Central memory CD4-positive, alpha-beta T cell (primary cell): ENCODE results near the gene DGKZ.

Experiments
- DNase-seq: peaks from one replicate; pipeline ENCODE4 v3.0.0; 2022

The DGKZ gene

GRCh38 chr11:46345881-46346484 lies 1.3 kb upstream of the DGKZ start:
- no peak for DNase-seq

GRCh38 chr11:46347637-46348311 lies 511 bp downstream of the DGKZ start:
- DNase-seq = no peak

DNA sequence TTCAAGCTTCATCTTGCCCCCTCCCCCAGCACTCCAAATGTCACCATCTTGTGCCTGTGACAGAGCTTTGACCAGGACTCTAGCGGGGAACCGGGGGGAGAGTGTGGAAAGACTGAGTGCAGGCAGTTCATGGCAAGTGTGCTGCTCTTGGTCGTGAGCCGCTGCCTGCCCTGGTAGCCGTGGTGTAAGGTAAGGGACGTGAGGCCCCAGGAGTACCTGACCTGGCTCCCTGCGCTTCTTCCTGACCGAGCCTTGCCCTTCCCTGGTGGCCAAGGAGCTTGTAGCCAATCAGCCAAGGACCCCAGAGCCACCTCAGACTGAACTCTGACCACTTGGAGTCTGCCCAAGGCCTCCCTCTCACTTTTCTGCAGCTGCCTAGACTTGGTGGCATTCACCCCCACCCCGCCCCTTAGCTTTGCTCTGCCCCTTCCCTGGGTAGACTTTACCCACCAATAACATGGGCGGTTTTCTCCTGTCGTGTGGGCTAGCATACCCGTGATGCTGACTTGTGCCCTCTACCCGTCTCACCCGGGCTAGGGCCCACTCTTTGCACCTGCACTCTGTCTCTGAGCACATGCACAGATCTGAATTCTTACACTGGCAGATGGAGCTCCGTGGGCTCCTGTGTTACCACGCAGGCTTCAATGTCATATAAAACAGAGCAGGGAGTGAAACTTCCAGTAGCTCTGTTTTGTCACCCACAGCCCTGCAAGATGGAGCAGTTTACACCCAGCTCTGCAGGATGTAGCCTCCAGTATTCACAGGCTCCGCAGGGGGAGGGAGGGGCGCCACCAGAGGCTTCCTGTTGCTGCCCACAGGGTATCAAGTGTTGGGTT lies 1.5 kb downstream of the DGKZ start:
- DNase-seq = peak; percentile 57

DNA sequence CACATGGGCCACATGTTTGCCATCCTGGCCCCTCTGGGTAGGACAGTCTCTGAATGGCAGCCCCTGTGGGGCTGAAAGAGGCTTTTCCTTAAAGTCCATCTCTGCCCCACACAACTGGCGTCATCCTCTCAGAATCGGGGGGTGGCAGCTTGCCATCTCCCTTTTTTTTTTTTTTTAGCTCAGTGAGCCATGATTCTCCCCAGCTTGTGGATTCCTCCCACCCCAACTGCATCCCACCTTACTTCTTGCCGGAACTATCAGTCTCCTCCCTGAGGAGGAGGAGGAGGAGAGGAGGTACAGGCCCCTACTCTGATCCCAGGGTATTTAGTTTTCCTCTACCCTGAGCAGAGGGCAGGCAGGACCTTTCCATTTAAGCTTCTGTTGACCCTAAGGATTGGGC lies 3.4 kb downstream of the DGKZ start:
- no peak for DNase-seq

- DNase-seq = no peak
These were observed 3.9 kb downstream of the DGKZ start for GRCh38 chr11:46351148-46351547.

- DNase-seq = no peak
These were observed 4.3 kb downstream of the DGKZ start for GRCh38 chr11:46351606-46352005.

DNA sequence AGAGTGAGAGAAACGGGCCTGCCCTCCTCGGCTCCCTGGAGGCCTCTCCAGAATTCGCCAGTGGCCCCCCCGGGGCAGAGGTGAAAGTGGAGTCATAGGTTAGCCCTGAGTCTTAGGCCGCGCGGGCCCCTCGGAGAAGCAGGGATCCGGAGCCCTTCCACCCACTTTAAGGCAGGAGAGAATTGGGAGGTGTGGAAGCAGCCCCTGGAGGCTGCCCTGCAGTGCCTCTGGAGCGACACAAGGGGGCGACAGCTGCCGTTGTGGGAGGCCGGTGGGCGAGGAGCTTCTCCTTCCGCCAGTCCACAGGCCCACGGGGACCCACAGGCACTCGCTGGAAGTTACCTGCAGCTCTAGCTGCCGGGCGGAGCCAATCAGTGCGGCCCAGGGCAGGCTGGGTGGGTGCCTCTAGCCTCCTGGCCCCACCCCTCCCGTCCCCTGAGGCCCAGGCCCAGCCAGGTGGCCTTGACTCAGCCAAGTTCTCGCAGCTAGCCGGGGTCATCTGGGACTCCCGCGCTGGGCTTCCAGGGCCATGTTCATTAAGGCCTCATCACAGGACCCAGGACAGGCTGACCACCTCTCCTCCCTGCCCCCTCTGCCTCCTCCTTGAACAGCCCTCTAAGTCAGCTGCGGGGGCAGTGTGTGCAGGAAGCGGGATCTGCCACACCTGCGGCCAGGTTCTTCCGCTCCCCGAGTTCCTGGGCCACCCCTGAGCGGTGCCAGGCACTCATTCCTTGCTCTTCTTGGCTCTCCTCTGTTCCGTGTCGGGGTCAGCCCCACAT lies 5.0 kb downstream of the DGKZ start:
- peak; percentile 79 for DNase-seq

DNA sequence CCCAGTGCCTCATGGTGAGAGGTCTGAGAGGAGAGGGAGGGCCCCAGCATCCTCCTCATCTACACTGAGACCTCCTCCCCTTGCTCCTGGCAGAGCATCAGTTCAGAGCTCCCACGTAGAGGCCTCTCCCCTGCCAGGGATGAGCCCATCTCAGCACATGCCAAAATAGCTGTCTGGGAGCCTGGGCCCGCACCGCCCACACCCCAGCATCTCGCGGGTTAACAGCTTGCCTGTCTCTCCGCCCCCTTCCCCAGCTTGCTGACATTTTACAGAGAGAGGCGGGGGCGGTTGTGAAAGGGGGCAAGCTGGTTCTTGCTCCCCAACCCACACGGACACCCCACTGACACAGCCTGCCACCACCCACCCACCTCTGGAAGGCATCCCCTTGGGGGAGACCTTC lies 6.4 kb downstream of the DGKZ start:
- no peak for DNase-seq

GRCh38 chr11:46356924-46357482 lies 9.7 kb downstream of the DGKZ start:
- no peak for DNase-seq

DNA sequence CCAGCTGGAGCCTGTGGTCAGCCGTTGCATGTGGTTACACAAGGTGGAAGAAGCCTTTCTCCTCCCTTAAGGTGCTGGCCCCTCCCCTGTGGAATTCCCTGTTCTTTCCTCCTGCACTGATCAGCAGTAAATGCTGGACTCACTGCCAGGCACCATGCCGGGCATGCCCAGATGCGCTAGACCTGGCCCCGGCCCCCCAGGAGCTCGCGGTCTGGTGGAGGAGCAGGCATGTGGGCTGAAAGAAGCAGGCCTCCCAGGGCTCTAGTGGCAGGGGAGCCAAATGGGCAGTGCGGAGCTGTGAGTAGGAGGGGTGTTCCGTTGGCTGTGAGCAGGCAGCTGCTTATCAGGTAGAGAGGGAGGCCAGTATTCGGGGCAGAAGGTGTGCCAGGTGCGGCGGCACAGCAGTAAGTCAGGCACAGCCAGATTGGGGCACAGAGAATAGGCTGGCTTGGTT lies 10.2 kb downstream of the DGKZ start:
- no peak for DNase-seq

- no peak for DNase-seq
These were observed 12.7 kb downstream of the DGKZ start for GRCh38 chr11:46359953-46360352.

GRCh38 chr11:46360878-46361277 lies 13.6 kb downstream of the DGKZ start:
- DNase-seq = no peak

GRCh38 chr11:46361283-46362155 lies 14.3 kb downstream of the DGKZ start:
- peak; percentile 62 for DNase-seq

DNA sequence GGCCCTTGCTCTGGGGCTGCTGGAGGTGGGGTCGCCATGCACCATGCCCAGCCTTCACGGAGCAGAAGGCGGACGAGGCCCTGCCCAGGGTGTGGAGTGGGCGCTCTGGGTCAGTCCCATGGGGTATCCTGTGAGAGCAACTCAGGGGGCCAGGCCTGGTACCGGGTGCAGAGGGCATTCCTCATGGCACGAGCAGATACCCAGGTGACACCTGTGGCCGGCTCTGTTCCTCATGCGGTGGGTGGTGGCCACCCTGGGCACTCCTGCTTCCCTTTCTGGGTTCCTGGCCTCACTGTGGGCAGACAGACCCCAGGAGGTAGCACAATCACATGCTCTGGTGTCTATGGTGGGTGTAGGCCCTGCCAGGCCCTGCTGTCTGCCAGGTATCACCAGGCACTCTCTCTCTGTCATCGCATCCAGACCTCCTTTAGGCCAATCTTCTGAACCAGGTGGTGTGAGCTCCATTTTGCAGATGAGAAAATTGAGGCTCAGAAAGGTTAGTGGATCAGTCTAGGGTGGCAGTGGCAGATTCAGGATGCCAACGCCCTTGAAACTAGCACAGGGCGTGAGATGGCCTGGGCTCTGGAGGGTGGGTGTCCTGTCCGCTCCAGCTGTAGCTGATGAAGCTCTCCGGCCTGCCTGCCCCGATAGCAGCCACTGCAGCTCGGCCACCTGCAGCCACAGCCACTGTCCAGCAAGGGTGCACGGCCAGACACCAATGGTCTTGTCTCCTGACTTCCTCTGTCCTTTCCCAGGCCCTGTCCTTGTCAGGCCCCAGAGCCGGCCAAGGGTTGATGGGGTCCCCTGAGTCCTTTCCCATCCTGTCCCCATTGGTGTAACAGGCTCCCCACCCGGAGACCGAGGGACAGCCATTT lies 15.1 kb downstream of the DGKZ start:
- no peak for DNase-seq

DNA sequence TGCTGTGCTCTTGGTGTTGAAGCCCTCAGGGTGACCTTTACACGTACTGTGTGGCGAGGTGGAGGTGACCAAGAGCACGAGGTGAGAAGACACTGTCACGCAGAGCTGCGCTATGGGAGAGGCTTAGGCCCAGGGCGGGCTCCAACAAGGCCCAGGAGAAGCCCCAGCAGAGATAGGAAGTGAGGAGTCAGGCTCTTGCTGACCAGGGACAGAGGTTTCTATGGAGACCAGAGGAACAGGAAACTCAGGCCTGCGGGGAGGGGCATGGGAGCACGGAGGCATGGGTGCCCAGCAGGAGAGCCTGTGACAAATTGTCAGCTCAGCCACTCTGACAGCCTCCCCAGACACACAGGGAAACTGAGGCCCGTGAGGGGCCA lies 15.8 kb downstream of the DGKZ start:
- DNase-seq = no peak

GRCh38 chr11:46363455-46364005 lies 16.3 kb downstream of the DGKZ start:
- DNase-seq = no peak

- no peak for DNase-seq
These were observed 16.8 kb downstream of the DGKZ start for GRCh38 chr11:46364056-46364455.

- no peak for DNase-seq
These were observed 17.5 kb downstream of the DGKZ start for GRCh38 chr11:46364791-46365190.

DNA sequence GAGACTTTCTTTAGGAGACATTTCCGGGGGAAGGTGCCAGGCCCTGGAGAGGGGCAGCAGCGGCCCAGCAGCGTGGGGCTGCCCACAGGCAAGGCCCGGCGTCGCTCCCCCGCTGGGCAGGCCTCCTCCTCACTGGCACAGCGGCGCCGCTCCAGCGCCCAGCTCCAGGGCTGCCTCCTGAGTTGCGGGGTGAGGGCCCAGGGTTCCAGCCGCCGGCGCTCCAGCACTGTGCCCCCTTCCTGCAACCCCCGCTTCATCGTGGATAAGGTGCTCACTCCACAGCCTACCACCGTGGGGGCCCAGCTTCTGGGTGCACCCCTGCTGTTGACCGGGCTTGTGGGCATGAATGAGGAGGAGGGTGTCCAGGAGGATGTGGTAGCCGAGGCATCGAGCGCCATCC lies 19.0 kb downstream of the DGKZ start:
- no peak for DNase-seq

DNA sequence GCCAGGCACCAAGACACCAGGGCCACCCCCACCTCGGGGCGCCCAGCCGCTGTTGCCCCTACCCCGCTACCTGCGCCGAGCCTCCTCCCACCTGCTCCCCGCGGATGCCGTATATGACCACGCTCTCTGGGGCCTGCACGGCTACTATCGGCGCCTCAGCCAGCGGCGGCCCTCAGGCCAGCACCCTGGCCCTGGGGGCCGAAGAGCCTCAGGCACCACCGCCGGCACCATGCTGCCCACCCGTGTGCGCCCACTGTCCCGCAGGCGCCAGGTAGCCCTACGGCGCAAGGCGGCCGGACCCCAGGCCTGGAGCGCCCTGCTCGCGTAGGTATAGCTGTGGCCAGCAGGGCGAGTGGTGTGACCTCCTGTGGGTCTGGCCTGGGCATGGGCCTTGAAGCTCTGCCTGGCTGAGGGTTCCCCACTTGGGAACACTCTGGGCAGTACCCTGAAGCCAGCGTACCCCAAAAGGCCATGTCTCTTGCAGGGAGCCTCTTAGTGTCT lies 19.4 kb downstream of the DGKZ start:
- DNase-seq = no peak
